C4-2B (cell line): Measurements from ENCODE around the gene RAB44.

Experiments used
- H3K27ac ChIP-seq: fragments of 450-650 bp; 2 replicates; pipeline ENCODE4 v1.5.1; 2017
- CTCF ChIP-seq: fragments of 450-650 bp; conservative IDR thresholded peaks from 2 replicates; pipeline ENCODE4 v1.5.1; 2017; ENCODE audit warnings: mild to moderate bottlenecking
- ZFX ChIP-seq: fragments of 450-650 bp; IDR thresholded peaks from 2 replicates; pipeline ENCODE4 v1.6.1; 2017

The RAB44 gene

GRCh38 chr6:36739947-36740817 is 42.6 kb downstream of the RAB44 start:
- no peak for TF ChIP-seq ZFX
- no peak for TF ChIP-seq CTCF
- H3K27ac ChIP-seq, result no peak overlapping the region

- H3K27ac ChIP-seq, result no peak overlapping the region
- TF ChIP-seq CTCF, result no peak
- no peak for TF ChIP-seq ZFX
Observed at GRCh38 chr6:36740818-36741179, 43.2 kb downstream of the RAB44 start.

GRCh38 chr6:36742146-36742545 is 44.5 kb downstream of the RAB44 start:
- no peak for TF ChIP-seq ZFX
- no peak for TF ChIP-seq CTCF
- no peak overlapping the region for H3K27ac ChIP-seq

- H3K27ac ChIP-seq, result no peak overlapping the region
- TF ChIP-seq ZFX (no peak), CTCF (no peak)
Observed at GRCh38 chr6:36743032-36743431, 45.4 kb downstream of the RAB44 start.

- no peak for TF ChIP-seq ZFX
- no peak overlapping the region for H3K27ac ChIP-seq
Observed at GRCh38 chr6:36743538-36744303, 46.1 kb downstream of the RAB44 start.

GRCh38 chr6:36744304-36744673 is 46.7 kb downstream of the RAB44 start:
- H3K27ac ChIP-seq, result no peak overlapping the region
- TF ChIP-seq CTCF (no peak), ZFX (no peak)

GRCh38 chr6:36745283-36745682 is 47.7 kb downstream of the RAB44 start:
- no peak for TF ChIP-seq ZFX
- TF ChIP-seq CTCF, result no peak
- H3K27ac ChIP-seq, result no peak overlapping the region
